HepG2 (cell line): Measurements from ENCODE around the gene ZFP36. TPM values are rescaled to one million over a fixed set of nuclear protein-coding genes. Genes with fewer than 3 reads are reported as not detected.
A peak's percentile ranks its signal among the peaks of the same experiment; 100 is the strongest.

Source experiments
- AGO2 ChIP-seq: fragments of 200-400 bp; formaldehyde crosslinking; optimal IDR thresholded peaks from 2 replicates; pipeline ENCODE3; 2017; ENCODE audit warnings: mild to moderate bottlenecking, low read depth, low read length, moderate library complexity
- ARHGAP35 ChIP-seq: sonication (generic); formaldehyde crosslinking; IDR thresholded peaks from 2 replicates; pipeline ENCODE4 v1.9.0; 2022; ENCODE audit warnings: mild to moderate bottlenecking, inconsistent platforms, moderate library complexity, missing genetic modification reagents, borderline replicate concordance
- ATF2 ChIP-seq: sonication (generic); formaldehyde crosslinking; IDR thresholded peaks from 2 replicates; pipeline ENCODE4 v1.4.0; 2020; ENCODE audit warnings: missing genetic modification reagents
- CHCHD3 ChIP-seq: sonication (generic); formaldehyde crosslinking; IDR thresholded peaks from 2 replicates; pipeline ENCODE4 v1.8.0; 2022; ENCODE audit warnings: mild to moderate bottlenecking, missing genetic modification reagents, moderate library complexity
- GPN1 ChIP-seq: sonication (generic); formaldehyde crosslinking; IDR thresholded peaks from 2 replicates; pipeline ENCODE4 v1.5.1; 2020; ENCODE audit warnings: missing genetic modification reagents, borderline replicate concordance
- HCFC1 ChIP-seq: fragments of 150-350 bp; IDR thresholded peaks from 2 replicates; pipeline ENCODE4 v1.6.1; 2014; ENCODE audit warnings: low read depth, low read length
- IKZF5 ChIP-seq: IDR thresholded peaks from 2 replicates; pipeline ENCODE4 v1.6.1; 2018; ENCODE audit warnings: missing genetic modification reagents, mild to moderate bottlenecking, missing compliant biosample characterization
- KDM4B ChIP-seq: sonication (generic); formaldehyde crosslinking; IDR thresholded peaks from 2 replicates; pipeline ENCODE4 v1.4.0; 2020; ENCODE audit warnings: missing genetic modification reagents
- KDM5A ChIP-seq: fragments of 200-600 bp; sonication (generic); IDR thresholded peaks from 2 replicates; pipeline ENCODE4 v1.7.0; 2018; ENCODE audit warnings: antibody characterized with exemption, mild to moderate bottlenecking, low read length, borderline replicate concordance
- KMT2B ChIP-seq: IDR thresholded peaks from 2 replicates; pipeline ENCODE4 v1.6.1; 2016; ENCODE audit warnings: missing genetic modification reagents, missing compliant biosample characterization
- MXD4 ChIP-seq: IDR thresholded peaks from 2 replicates; pipeline ENCODE4 v1.6.1; 2016; ENCODE audit warnings: mild to moderate bottlenecking, missing biosample characterization, missing genetic modification reagents
- NR3C1 ChIP-seq: sonication (generic); formaldehyde crosslinking; IDR thresholded peaks from 2 replicates; pipeline ENCODE4 v1.4.0; 2020; ENCODE audit warnings: missing genetic modification reagents
- PBX3 ChIP-seq: sonication (generic); formaldehyde crosslinking; IDR thresholded peaks from 2 replicates; pipeline ENCODE4 v1.8.1; 2023; ENCODE audit warnings: missing genetic modification reagents, inconsistent platforms, borderline replicate concordance
- RARA ChIP-seq: IDR thresholded peaks from 2 replicates; pipeline ENCODE4 v1.6.1; 2016; ENCODE audit warnings: missing genetic modification reagents, missing compliant biosample characterization
- REL ChIP-seq: sonication (generic); formaldehyde crosslinking; conservative IDR thresholded peaks from 2 replicates; pipeline ENCODE4 v1.8.0; 2022; ENCODE audit warnings: mild to moderate bottlenecking, missing genetic modification reagents, moderate library complexity
- SOX6 ChIP-seq, 2 experiments: fragments of 450-650 bp in 1 of 2; sonication (generic) in 1 of 2; formaldehyde crosslinking in 1 of 2; IDR thresholded peaks; 2 replicates each; pipeline versions ENCODE4 v1.4.0 to v1.6.1; 2017 to 2020; ENCODE audit warnings: antibody characterized with exemption in 1 of 2, mild to moderate bottlenecking in 1 of 2, missing genetic modification reagents in 1 of 2
- TAF1 ChIP-seq: sonication (generic); formaldehyde crosslinking; IDR thresholded peaks from 2 replicates; pipeline ENCODE4 v1.4.0; 2020; ENCODE audit warnings: missing genetic modification reagents
- TFDP1 ChIP-seq: IDR thresholded peaks from 2 replicates; pipeline ENCODE4 v1.6.1; 2016; ENCODE audit warnings: missing compliant biosample characterization, missing genetic modification reagents, borderline replicate concordance
- ZBTB7A ChIP-seq: sonication (generic); formaldehyde crosslinking; IDR thresholded peaks from 2 replicates; pipeline ENCODE4 v1.8.0; 2022; ENCODE audit warnings: mild to moderate bottlenecking, missing genetic modification reagents
- ZKSCAN8 ChIP-seq: IDR thresholded peaks from 2 replicates; pipeline ENCODE4 v1.6.1; 2016; ENCODE audit warnings: borderline replicate concordance, missing genetic modification reagents, missing compliant biosample characterization
- ZNF12 ChIP-seq: sonication (generic); formaldehyde crosslinking; IDR thresholded peaks from 2 replicates; pipeline ENCODE4 v1.5.0; 2020; ENCODE audit warnings: missing genetic modification reagents
- ZNF180 ChIP-seq: sonication (generic); formaldehyde crosslinking; IDR thresholded peaks from 2 replicates; pipeline ENCODE4 v1.4.0; 2020; ENCODE audit warnings: low read depth, missing genetic modification reagents, borderline replicate concordance
- ZNF333 ChIP-seq: sonication (generic); formaldehyde crosslinking; IDR thresholded peaks from 2 replicates; pipeline ENCODE4 v1.4.0; 2020; ENCODE audit warnings: mild to moderate bottlenecking, missing genetic modification reagents, borderline replicate concordance
- ZNF510 ChIP-seq: sonication (generic); formaldehyde crosslinking; IDR thresholded peaks from 2 replicates; pipeline ENCODE4 v1.4.0; 2020; ENCODE audit warnings: low read depth, mild to moderate bottlenecking, missing genetic modification reagents
- ZNF766 ChIP-seq: sonication (generic); formaldehyde crosslinking; IDR thresholded peaks from 2 replicates; pipeline ENCODE4 v1.5.0; 2020; ENCODE audit warnings: missing genetic modification reagents, borderline replicate concordance
- ZNF878 ChIP-seq: sonication (generic); formaldehyde crosslinking; IDR thresholded peaks from 2 replicates; pipeline ENCODE4 v1.8.1; 2023; ENCODE audit warnings: mild to moderate bottlenecking, missing genetic modification reagents, moderate library complexity
- polyA plus RNA-seq, 8 experiments: library from polyadenylated mRNA; depleted of rRNA in 3 of 8; stranded (reverse) in 7 of 8; unstranded in 1 of 8; fragments of >200 nt; fragmentation: Illumina TruSeq in 4 of 8; extraction: Trizol in 4 of 8; gene quantifications; 2 replicates each; pipeline versions ENCODE4 v1.2.1 to v1.2.3, GENCODE V29; 2011 to 2016; ENCODE audit warnings: low read depth in 4 of 8, missing spikeins in 1 of 8, mixed read lengths in 1 of 8; ENCODE audit not compliant: insufficient read depth in 1 of 8
- total RNA-seq, 5 experiments: library from RNA; depleted of rRNA; stranded (reverse); fragments of >200 nt; fragmentation: Illumina TruSeq; extraction: Trizol; gene quantifications; 2 replicates each; pipeline ENCODE4 v1.2.3, GENCODE V29; 2016; ENCODE audit warnings: low read depth in 1 of 5

The ZFP36 gene
- total and polyA plus RNA-seq, 2 of the 13 experiments (the other 11 are each of a cell fraction or from before 2014, with no cell fraction given) = 1.4 to 1.7 TPM

GRCh38 chr19:39401549-39402345, 4.9 kb upstream of the ZFP36 start (continued):
- no peak for TF ChIP-seq ZNF180 (CRISPR knock-in tag)
- peak; percentile 89 for TF ChIP-seq ATF2 (CRISPR knock-in tag)
- TF ChIP-seq ZNF878 (CRISPR knock-in tag) = peak; percentile 80
- no peak for TF ChIP-seq GPN1 (CRISPR knock-in tag)
- no peak for TF ChIP-seq KDM5A
- peak; percentile 50 for TF ChIP-seq AGO2
- peak; percentile 8; the same call in 1 of the 2 replicates for TF ChIP-seq KDM4B (CRISPR knock-in tag)
- peak; percentile 88 for TF ChIP-seq MXD4 (CRISPR knock-in tag)
- peak; percentile 81; the same call in 1 of the 2 replicates for TF ChIP-seq TFDP1
- TF ChIP-seq PBX3 = no peak
- TF ChIP-seq ZBTB7A (CRISPR knock-in tag) = 0 out of 2 replicates have a peak, but pooled peaks have one; percentile 48
- no peak for TF ChIP-seq ARHGAP35 (CRISPR knock-in tag)
- no peak for TF ChIP-seq KMT2B (CRISPR knock-in tag)
- no peak for TF ChIP-seq SOX6 (IDR thresholded peaks at IDR 0.05)
- TF ChIP-seq SOX6 (CRISPR knock-in tag; IDR thresholded peaks at IDR 0.05) = peak; percentile 75
- peak; percentile 77; the same call in 1 of the 2 replicates for TF ChIP-seq ZNF510 (CRISPR knock-in tag)
- TF ChIP-seq RARA (CRISPR knock-in tag) = peak; percentile 86
- TF ChIP-seq ZNF333 (CRISPR knock-in tag) = peak; percentile 69; the same call in 1 of the 2 replicates
- TF ChIP-seq REL (CRISPR knock-in tag) = no peak
- peak; percentile 66; the same call in 1 of the 2 replicates for TF ChIP-seq ZNF766
- no peak for TF ChIP-seq NR3C1
- TF ChIP-seq ZNF12 (CRISPR knock-in tag) = no peak; the same call in 1 of the 2 replicates
- TF ChIP-seq IKZF5 (CRISPR knock-in tag) = peak; percentile 97
- TF ChIP-seq HCFC1 = no peak
- TF ChIP-seq CHCHD3 = no peak
- peak; percentile 81 for TF ChIP-seq TAF1
- no peak for TF ChIP-seq ZKSCAN8 (CRISPR knock-in tag)
